Eye (tissue), 1 donor: ENCODE results near the gene FAM193B.
"Not testable (repeated sequence)": the region's sequence is repeated elsewhere in the genome, so short reads cannot be mapped to it uniquely, and the experiment has no call there.

Experiments
- DNase-seq: peaks from one replicate; pipeline ENCODE4 v3.0.0-alpha.2; 2015

Gene FAM193B

GRCh38 chr5:177497292-177498012 lies 56.9 kb downstream of the FAM193B start, which contains the start of gene PDLIM7:
TSS of gene PDLIM7 (minus strand) at chr5:177497604. CDS start at chr5:177496512, 1,092 bp downstream.
- peak; percentile 98 for DNase-seq

- DNase-seq: peak; percentile 93
Measured at GRCh38 chr5:177496727-177497291, 57.6 kb downstream of the FAM193B start.

GRCh38 chr5:177496070-177496726 lies 58.2 kb downstream of the FAM193B start:
- DNase-seq: peak; percentile 55

GRCh38 chr5:177495243-177496060 lies 58.9 kb downstream of the FAM193B start:
- DNase-seq: peak; percentile 87

GRCh38 chr5:177494346-177495195 lies 59.8 kb downstream of the FAM193B start:
- peak; percentile 82 for DNase-seq

- peak; percentile 1 for DNase-seq
Measured at GRCh38 chr5:177493795-177494345, 60.5 kb downstream of the FAM193B start.

- DNase-seq: no peak
Measured at GRCh38 chr5:177492841-177493240, 61.5 kb downstream of the FAM193B start.

GRCh38 chr5:177491983-177492746 lies 62.2 kb downstream of the FAM193B start:
- no peak for DNase-seq

GRCh38 chr5:177491429-177491945 lies 62.9 kb downstream of the FAM193B start:
- DNase-seq: peak; percentile 83

- DNase-seq: peak; percentile 50
Measured at GRCh38 chr5:177490992-177491391, 63.4 kb downstream of the FAM193B start.

- peak; percentile 1 for DNase-seq
Measured at GRCh38 chr5:177490311-177490991, 63.9 kb downstream of the FAM193B start.

GRCh38 chr5:177489119-177489716 lies 65.1 kb downstream of the FAM193B start:
- DNase-seq: peak; percentile 35

GRCh38 chr5:177487975-177488374 lies 66.4 kb downstream of the FAM193B start:
- DNase-seq: peak; percentile 1

- peak; percentile 0 for DNase-seq
Measured at GRCh38 chr5:177487144-177487543, 67.2 kb downstream of the FAM193B start.

GRCh38 chr5:177486256-177486655 lies 68.1 kb downstream of the FAM193B start:
- DNase-seq: no peak

GRCh38 chr5:177485753-177486152 lies 68.6 kb downstream of the FAM193B start:
- not testable (repeated sequence) for DNase-seq

GRCh38 chr5:177484902-177485549 lies 69.3 kb downstream of the FAM193B start:
- DNase-seq: no peak

GRCh38 chr5:177483994-177484901 lies 70.1 kb downstream of the FAM193B start:
- DNase-seq: peak; percentile 51
